ENCODE results near the gene CRAMP1. TPM values are rescaled to one million over a fixed set of nuclear protein-coding genes. Genes with fewer than 3 reads are reported as not detected.

The CRAMP1 gene
- total RNA-seq, 1 donor from 2014 or later, result 52.4 TPM

DNA sequence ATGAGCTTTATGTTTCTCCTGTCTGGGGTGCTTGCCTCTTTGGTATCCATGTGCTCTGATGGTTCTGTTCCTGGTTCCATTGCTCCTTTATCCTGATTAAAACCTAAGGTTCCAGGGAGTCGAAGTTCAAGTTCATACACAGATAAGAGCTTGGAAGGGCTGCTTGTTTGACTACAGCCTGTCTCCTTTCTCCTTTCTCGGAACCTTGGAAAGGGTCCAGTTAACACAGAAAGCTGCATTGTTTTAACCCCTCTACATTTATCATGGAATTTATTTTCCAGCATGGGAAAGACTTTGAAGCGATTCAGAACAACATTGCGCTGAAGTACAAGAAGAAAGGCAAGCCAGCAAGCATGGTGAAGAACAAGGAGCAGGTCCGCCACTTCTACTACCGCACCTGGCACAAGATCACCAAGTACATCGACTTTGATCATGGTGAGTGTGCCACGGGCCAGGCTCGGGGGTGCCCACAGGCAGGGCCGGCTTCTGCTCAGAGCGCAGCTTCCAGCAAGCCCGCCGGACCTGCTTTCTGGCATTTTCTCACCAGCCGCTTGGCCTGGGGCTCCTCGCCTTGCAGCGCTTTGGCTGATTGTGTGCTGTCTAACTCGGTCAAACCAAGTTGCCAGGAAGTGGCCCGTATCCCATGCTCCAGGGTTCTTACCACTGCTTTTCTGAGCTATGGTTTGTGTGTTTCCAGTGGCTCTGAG, 19.9 kb downstream of the CRAMP1 start:
- Mint-ChIP-seq H3K27me3 (ENCODE audit: unreplicated experiment) (no peaks in the 10 kb centered on the region), H3K27ac (ENCODE audit: unreplicated experiment) (no peak overlapping the region), H3K4me3 (ENCODE audit: unreplicated experiment) (no peak overlapping the region), H3K4me1 (ENCODE audit: low read depth, unreplicated experiment) (peaks cover 3% of the 10 kb centered on the region), H3K9me3 (ENCODE audit: unreplicated experiment) (peaks cover 9% of the 10 kb centered on the region), H3K36me3 (ENCODE audit: unreplicated experiment) (no peaks in the 10 kb centered on the region)
- TF ChIP-seq CTCF (IDR thresholded peaks at IDR 0.05; ENCODE audit: partially characterized antibody, unreplicated experiment), result no peak
- DNase-seq, result no peak

- DNase-seq, result no peak
- Mint-ChIP-seq H3K9me3 (ENCODE audit: unreplicated experiment) (peaks cover 9% of the 10 kb centered on the region), H3K36me3 (ENCODE audit: unreplicated experiment) (no peaks in the 10 kb centered on the region), H3K27me3 (ENCODE audit: unreplicated experiment) (no peaks in the 10 kb centered on the region), H3K4me1 (ENCODE audit: low read depth, unreplicated experiment) (peaks cover 3% of the 10 kb centered on the region), H3K4me3 (ENCODE audit: unreplicated experiment) (no peak overlapping the region), H3K27ac (ENCODE audit: unreplicated experiment) (no peak overlapping the region)
- TF ChIP-seq CTCF (IDR thresholded peaks at IDR 0.05; ENCODE audit: partially characterized antibody, unreplicated experiment), result no peak
Measured at GRCh38 chr16:1632638-1632970, 20.4 kb downstream of the CRAMP1 start.

DNA sequence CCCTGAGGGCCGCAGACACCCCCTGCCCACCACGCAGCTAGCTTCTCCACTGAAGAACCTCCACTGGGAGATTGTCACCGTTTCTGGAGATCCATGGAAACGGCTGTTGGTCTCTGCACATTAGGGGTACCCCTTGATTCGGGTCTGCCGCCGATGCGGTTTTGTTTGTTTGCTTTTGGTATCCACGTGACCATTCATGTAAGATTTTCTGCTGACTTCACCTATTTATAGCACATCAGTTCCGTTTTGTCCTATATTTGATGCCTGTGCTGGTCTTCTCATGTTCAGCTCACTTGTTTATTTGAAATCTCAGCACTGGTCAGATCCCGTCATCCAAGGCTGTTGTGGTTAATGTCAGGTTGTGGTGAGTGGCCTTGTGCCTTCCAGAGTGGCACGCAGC, 21.1 kb downstream of the CRAMP1 start:
- H3K4me3 Mint-ChIP-seq (ENCODE audit: unreplicated experiment), result no peak overlapping the region
- no peaks in the 10 kb centered on the region for H3K36me3 Mint-ChIP-seq (ENCODE audit: unreplicated experiment)
- TF ChIP-seq CTCF (IDR thresholded peaks at IDR 0.05; ENCODE audit: partially characterized antibody, unreplicated experiment), result no peak
- no peak for DNase-seq
- H3K27ac Mint-ChIP-seq (ENCODE audit: unreplicated experiment), result no peak overlapping the region
- peaks cover 3% of the 10 kb centered on the region for H3K4me1 Mint-ChIP-seq (ENCODE audit: low read depth, unreplicated experiment)
- peaks cover 7% of the 10 kb centered on the region for H3K9me3 Mint-ChIP-seq (ENCODE audit: unreplicated experiment)
- peaks cover 3% of the 10 kb centered on the region for H3K27me3 Mint-ChIP-seq (ENCODE audit: unreplicated experiment)

- no peaks in the 10 kb centered on the region for H3K36me3 Mint-ChIP-seq (ENCODE audit: unreplicated experiment)
- DNase-seq, result no peak
- H3K4me3 Mint-ChIP-seq (ENCODE audit: unreplicated experiment), result no peak overlapping the region
- H3K4me1 Mint-ChIP-seq (ENCODE audit: low read depth, unreplicated experiment), result peaks cover 2% of the 10 kb centered on the region
- TF ChIP-seq CTCF (IDR thresholded peaks at IDR 0.05; ENCODE audit: partially characterized antibody, unreplicated experiment), result no peak
- H3K9me3 Mint-ChIP-seq (ENCODE audit: unreplicated experiment), result peaks cover 4% of the 10 kb centered on the region
- H3K27me3 Mint-ChIP-seq (ENCODE audit: unreplicated experiment), result peaks cover 6% of the 10 kb centered on the region
- H3K27ac Mint-ChIP-seq (ENCODE audit: unreplicated experiment), result no peak overlapping the region
Measured at GRCh38 chr16:1634541-1634940, 22.4 kb downstream of the CRAMP1 start.

- Mint-ChIP-seq H3K4me1 (ENCODE audit: low read depth, unreplicated experiment) (peaks cover 2% of the 10 kb centered on the region), H3K9me3 (ENCODE audit: unreplicated experiment) (peaks cover 4% of the 10 kb centered on the region), H3K27ac (ENCODE audit: unreplicated experiment) (no peak overlapping the region), H3K4me3 (ENCODE audit: unreplicated experiment) (no peak overlapping the region), H3K27me3 (ENCODE audit: unreplicated experiment) (peaks cover 6% of the 10 kb centered on the region), H3K36me3 (ENCODE audit: unreplicated experiment) (no peaks in the 10 kb centered on the region)
- TF ChIP-seq CTCF (IDR thresholded peaks at IDR 0.05; ENCODE audit: partially characterized antibody, unreplicated experiment), result no peak
- DNase-seq, result no peak
Measured at GRCh38 chr16:1635070-1635469, 22.9 kb downstream of the CRAMP1 start.
